ENCODE measurements around the gene KCNJ11. TPM values are rescaled to one million over a fixed set of nuclear protein-coding genes. Genes with fewer than 3 reads are reported as not detected.
A peak's percentile ranks its signal among the peaks of the same experiment; 100 is the strongest.

KCNJ11 gene
- total and polyA plus RNA-seq, 2 of the 13 experiments (the other 11 are each of a cell fraction or from before 2014, with no cell fraction given), result 0.38 to 1.6 TPM

DNA sequence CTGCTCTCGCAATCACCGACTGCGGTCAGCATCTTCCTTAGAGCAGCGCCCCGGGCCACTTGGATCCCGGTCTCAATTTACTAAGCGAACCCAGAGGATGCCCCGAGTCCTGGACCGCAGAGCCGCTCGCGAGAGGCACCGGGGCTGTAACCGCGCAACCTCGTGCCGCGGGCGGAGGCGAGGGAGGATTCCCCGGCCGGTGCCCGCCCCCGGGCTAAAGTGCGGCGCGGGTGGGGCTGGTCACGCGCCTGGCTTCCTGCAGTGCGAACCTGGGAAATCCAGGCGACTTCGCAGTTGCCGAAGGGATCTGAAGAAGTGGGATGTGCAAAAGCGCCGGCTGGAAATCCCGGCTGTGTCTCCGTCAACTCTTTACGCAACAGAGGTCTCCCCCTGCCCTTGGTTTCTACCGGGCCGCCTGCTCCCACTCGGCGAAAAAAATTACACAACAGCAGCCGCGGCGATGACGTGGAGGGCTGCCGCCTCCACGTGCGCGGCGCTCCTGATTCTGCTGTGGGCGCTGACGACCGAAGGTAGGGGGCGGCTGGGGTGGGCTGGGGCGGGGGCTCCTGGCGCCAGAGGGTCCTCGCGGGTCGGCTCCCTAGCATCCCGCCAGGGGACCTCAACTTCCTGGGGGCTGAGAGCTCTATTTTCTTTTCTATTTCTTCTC lies 36.8 kb downstream of the KCNJ11 start, which contains the start of gene NCR3LG1 (continued):
- TF ChIP-seq, protein P1, sequence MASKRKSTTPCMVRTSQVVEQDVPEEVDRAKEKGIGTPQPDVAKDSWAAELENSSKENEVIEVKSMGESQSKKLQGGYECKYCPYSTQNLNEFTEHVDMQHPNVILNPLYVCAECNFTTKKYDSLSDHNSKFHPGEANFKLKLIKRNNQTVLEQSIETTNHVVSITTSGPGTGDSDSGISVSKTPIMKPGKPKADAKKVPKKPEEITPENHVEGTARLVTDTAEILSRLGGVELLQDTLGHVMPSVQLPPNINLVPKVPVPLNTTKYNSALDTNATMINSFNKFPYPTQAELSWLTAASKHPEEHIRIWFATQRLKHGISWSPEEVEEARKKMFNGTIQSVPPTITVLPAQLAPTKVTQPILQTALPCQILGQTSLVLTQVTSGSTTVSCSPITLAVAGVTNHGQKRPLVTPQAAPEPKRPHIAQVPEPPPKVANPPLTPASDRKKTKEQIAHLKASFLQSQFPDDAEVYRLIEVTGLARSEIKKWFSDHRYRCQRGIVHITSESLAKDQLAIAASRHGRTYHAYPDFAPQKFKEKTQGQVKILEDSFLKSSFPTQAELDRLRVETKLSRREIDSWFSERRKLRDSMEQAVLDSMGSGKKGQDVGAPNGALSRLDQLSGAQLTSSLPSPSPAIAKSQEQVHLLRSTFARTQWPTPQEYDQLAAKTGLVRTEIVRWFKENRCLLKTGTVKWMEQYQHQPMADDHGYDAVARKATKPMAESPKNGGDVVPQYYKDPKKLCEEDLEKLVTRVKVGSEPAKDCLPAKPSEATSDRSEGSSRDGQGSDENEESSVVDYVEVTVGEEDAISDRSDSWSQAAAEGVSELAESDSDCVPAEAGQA (IDR thresholded peaks at IDR 0.05; ENCODE audit: low read depth), result 0 out of 2 replicates have a peak, but pooled peaks have one; percentile 25
- TF ChIP-seq, protein P1 (CRISPR knock-in tag; IDR thresholded peaks at IDR 0.05; ENCODE audit: borderline replicate concordance), result 0 out of 2 replicates have a peak, but pooled peaks have one; percentile 72
- no peak for TF ChIP-seq REL (CRISPR knock-in tag; conservative IDR thresholded peaks at IDR 0.05)
- TF ChIP-seq ZNF556 (CRISPR knock-in tag; IDR thresholded peaks at IDR 0.05; ENCODE audit: borderline replicate concordance), result no peak
- TF ChIP-seq NFKBIZ (CRISPR knock-in tag; IDR thresholded peaks at IDR 0.05), result 0 out of 2 replicates have a peak, but pooled peaks have one; percentile 50
- TF ChIP-seq, protein P2, sequence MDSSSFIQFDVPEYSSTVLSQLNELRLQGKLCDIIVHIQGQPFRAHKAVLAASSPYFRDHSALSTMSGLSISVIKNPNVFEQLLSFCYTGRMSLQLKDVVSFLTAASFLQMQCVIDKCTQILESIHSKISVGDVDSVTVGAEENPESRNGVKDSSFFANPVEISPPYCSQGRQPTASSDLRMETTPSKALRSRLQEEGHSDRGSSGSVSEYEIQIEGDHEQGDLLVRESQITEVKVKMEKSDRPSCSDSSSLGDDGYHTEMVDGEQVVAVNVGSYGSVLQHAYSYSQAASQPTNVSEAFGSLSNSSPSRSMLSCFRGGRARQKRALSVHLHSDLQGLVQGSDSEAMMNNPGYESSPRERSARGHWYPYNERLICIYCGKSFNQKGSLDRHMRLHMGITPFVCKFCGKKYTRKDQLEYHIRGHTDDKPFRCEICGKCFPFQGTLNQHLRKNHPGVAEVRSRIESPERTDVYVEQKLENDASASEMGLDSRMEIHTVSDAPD (CRISPR knock-in tag; IDR thresholded peaks at IDR 0.05), result 0 out of 2 replicates have a peak, but pooled peaks have one; percentile 21
- TF ChIP-seq ZIK1 (CRISPR knock-in tag; IDR thresholded peaks at IDR 0.05; ENCODE audit: borderline replicate concordance, low read depth), result peak; percentile 86; the same call in 1 of the 2 replicates
- TF ChIP-seq ZBTB7A (CRISPR knock-in tag; IDR thresholded peaks at IDR 0.05), result 0 out of 2 replicates have a peak, but pooled peaks have one; percentile 41
- peak; percentile 80 for TF ChIP-seq ZNF296 (CRISPR knock-in tag; conservative IDR thresholded peaks at IDR 0.05)
- TF ChIP-seq STAG1 (CRISPR knock-in tag; IDR thresholded peaks at IDR 0.05), result no peak
- peak; percentile 91 for TF ChIP-seq RNF2 (conservative IDR thresholded peaks at IDR 0.05; ENCODE audit: low read depth)
- TF ChIP-seq, protein P3, sequence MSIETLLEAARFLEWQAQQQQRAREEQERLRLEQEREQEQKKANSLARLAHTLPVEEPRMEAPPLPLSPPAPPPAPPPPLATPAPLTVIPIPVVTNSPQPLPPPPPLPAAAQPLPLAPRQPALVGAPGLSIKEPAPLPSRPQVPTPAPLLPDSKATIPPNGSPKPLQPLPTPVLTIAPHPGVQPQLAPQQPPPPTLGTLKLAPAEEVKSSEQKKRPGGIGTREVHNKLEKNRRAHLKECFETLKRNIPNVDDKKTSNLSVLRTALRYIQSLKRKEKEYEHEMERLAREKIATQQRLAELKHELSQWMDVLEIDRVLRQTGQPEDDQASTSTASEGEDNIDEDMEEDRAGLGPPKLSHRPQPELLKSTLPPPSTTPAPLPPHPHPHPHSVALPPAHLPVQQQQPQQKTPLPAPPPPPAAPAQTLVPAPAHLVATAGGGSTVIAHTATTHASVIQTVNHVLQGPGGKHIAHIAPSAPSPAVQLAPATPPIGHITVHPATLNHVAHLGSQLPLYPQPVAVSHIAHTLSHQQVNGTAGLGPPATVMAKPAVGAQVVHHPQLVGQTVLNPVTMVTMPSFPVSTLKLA (IDR thresholded peaks at IDR 0.05), result 0 out of 2 replicates have a peak, but pooled peaks have one; percentile 4
- no peak for TF ChIP-seq NR2F2 (IDR thresholded peaks at IDR 0.05; ENCODE audit: borderline replicate concordance, low read depth)
- TF ChIP-seq, protein P4, sequence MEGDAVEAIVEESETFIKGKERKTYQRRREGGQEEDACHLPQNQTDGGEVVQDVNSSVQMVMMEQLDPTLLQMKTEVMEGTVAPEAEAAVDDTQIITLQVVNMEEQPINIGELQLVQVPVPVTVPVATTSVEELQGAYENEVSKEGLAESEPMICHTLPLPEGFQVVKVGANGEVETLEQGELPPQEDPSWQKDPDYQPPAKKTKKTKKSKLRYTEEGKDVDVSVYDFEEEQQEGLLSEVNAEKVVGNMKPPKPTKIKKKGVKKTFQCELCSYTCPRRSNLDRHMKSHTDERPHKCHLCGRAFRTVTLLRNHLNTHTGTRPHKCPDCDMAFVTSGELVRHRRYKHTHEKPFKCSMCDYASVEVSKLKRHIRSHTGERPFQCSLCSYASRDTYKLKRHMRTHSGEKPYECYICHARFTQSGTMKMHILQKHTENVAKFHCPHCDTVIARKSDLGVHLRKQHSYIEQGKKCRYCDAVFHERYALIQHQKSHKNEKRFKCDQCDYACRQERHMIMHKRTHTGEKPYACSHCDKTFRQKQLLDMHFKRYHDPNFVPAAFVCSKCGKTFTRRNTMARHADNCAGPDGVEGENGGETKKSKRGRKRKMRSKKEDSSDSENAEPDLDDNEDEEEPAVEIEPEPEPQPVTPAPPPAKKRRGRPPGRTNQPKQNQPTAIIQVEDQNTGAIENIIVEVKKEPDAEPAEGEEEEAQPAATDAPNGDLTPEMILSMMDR (CRISPR knock-in tag; IDR thresholded peaks at IDR 0.05), result peak; percentile 10; the same call in 1 of the 2 replicates
- TF ChIP-seq, protein P5, sequence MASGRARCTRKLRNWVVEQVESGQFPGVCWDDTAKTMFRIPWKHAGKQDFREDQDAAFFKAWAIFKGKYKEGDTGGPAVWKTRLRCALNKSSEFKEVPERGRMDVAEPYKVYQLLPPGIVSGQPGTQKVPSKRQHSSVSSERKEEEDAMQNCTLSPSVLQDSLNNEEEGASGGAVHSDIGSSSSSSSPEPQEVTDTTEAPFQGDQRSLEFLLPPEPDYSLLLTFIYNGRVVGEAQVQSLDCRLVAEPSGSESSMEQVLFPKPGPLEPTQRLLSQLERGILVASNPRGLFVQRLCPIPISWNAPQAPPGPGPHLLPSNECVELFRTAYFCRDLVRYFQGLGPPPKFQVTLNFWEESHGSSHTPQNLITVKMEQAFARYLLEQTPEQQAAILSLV (CRISPR knock-in tag; IDR thresholded peaks at IDR 0.05; ENCODE audit: borderline replicate concordance), result peak; percentile 73
- peak; percentile 67; the same call in 1 of the 2 replicates for TF ChIP-seq ZNF430 (CRISPR knock-in tag; IDR thresholded peaks at IDR 0.05)
- no peak for TF ChIP-seq RFX5 (IDR thresholded peaks at IDR 0.05; ENCODE audit: low read depth, low read length)
